GM12873 (cell line): ENCODE results near the gene ANKLE2.

ENCODE experiments used
- CTCF ChIP-seq: IDR thresholded peaks from 2 replicates; pipeline ENCODE4 v1.5.1; 2012; ENCODE audit warnings: low read depth, mild to moderate bottlenecking, moderate library complexity, low read length, control low read depth; ENCODE audit not compliant: insufficient read depth; ENCODE audit errors: missing control alignments

The ANKLE2 gene

DNA sequence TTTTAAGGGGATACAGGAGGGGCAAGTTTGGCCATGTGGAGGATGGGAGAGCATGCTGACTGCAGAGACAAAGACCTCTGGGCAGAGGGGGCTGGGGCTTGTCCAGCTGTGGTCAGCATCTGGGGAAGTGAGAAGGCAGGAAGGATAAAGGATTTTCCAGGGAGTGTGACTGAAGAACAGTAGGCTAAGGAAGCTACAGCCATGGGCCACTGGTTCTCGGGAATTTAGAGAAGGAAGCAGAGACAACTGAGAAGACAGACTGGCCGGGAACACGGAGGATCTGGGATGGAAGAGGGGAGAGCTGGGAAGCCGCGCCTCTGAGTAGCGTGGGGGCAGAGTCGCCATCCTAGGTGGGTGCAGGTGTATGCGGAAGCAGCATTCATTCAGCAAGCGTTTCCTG is 58.0 kb downstream of the ANKLE2 start:
- TF ChIP-seq CTCF = no peak

- TF ChIP-seq CTCF = no peak
Measured at GRCh38 chr12:132702640-132703039, 59.0 kb downstream of the ANKLE2 start.

DNA sequence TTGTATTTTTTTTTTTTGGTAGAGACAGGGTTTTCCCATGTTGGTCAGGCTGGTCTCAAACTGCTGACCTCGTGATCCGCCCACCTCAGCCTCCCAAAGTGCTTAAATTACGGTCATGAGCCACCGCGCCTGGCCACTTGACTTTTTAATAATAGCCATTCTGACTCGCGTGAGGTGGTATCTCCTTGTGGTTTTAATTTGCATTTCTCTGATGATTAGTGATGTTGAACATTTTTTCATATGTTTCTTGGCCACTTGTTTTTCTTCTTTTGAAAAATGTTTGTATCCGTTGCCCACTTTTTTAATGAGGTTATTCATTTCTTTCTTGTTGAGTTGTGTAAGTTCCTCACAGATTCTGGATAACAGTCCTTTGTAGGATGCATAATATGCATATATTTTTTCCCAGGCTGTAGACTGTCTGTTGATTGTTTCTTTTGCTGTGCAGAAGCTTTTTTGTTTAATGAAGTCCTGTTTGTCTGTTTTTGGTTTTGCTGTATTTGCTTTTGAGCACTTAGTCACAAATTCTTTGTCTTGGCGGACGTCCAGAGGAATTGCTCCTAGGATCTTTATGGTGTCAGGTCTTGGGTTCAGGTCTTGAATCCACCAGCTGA is 61.3 kb downstream of the ANKLE2 start:
- TF ChIP-seq CTCF = no peak

DNA sequence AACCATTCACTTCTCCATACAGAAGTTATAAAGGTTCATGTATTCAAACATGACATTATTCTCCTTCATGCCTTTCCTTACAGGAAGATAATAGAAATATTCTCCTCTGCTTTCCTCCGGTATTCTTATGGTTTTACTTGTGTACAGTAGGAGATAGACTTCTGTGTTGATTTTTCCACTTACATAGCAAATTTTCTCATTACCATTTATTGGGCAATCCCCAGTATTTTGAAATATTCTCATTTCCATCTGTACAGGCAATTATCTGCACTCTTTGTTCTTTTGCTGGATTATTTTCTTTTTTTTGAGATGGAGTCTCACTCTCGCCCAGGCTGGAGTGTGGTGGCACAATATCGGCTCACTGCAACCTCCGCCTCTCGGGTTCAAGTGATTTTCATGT is 63.3 kb downstream of the ANKLE2 start:
- no peak for TF ChIP-seq CTCF

GRCh38 chr12:132695431-132695830 is 66.2 kb downstream of the ANKLE2 start:
- no peak for TF ChIP-seq CTCF

GRCh38 chr12:132690112-132690511 is 71.5 kb downstream of the ANKLE2 start:
- no peak for TF ChIP-seq CTCF

- TF ChIP-seq CTCF = no peak
Measured at GRCh38 chr12:132689227-132689626, 72.4 kb downstream of the ANKLE2 start.
